GM23338 (cell line): ENCODE measurements around the gene MPST. TPM values are rescaled to one million over a fixed set of nuclear protein-coding genes. Genes with fewer than 3 reads are reported as not detected.
A peak's percentile ranks its signal among the peaks of the same experiment; 100 is the strongest.

Experiments
- ATAC-seq: fragments of 200-7000 bp; cut with Tn5 transposase; 3 replicates; pipeline ENCODE4 v1.9.1; 2020
- DNase-seq: peaks from one replicate; pipeline ENCODE4 v3.0.0-alpha.2; 2015; ENCODE audit warnings: low spot score
- H2AFZ ChIP-seq: fragments of 200-600 bp; sonication (generic); 2 replicates; pipeline ENCODE4 v1.8.0; 2016; ENCODE audit warnings: antibody characterized with exemption, mild to moderate bottlenecking, moderate library complexity
- H3F3A ChIP-seq: fragments of 200-600 bp; sonication (generic); replicated peaks from 2 replicates; pipeline ENCODE4 v1.8.0; 2017; ENCODE audit warnings: antibody characterized with exemption, mixed run types, low read depth
- H3K27ac ChIP-seq: fragments of 200-600 bp; sonication (generic); 2 replicates; pipeline ENCODE4 v1.6.1; 2016; ENCODE audit warnings: low read depth
- H3K27me3 ChIP-seq: fragments of 200-600 bp; sonication (generic); 2 replicates; pipeline ENCODE4 v1.8.0; 2016; ENCODE audit warnings: mild to moderate bottlenecking, mixed run types, moderate library complexity; ENCODE audit not compliant: insufficient read depth
- H3K36me3 ChIP-seq: fragments of 200-600 bp; sonication (generic); 2 replicates; pipeline ENCODE4 v1.8.0; 2016; ENCODE audit warnings: mild to moderate bottlenecking; ENCODE audit not compliant: insufficient read depth
- H3K4me1 ChIP-seq: fragments of 200-600 bp; sonication (generic); 2 replicates; pipeline ENCODE4 v1.8.0; 2016; ENCODE audit warnings: mild to moderate bottlenecking, moderate library complexity; ENCODE audit not compliant: insufficient read depth
- H3K4me2 ChIP-seq: fragments of 200-600 bp; sonication (generic); 2 replicates; pipeline ENCODE4 v1.7.1; 2017; ENCODE audit warnings: mixed run types
- H3K4me3 ChIP-seq: fragments of 200-600 bp; sonication (generic); 2 replicates; pipeline ENCODE4 v1.6.1; 2016; ENCODE audit warnings: mixed run types
- H3K79me2 ChIP-seq: fragments of 200-600 bp; sonication (generic); replicated peaks from 2 replicates; pipeline ENCODE4 v1.8.0; 2017; ENCODE audit warnings: mild to moderate bottlenecking; ENCODE audit not compliant: insufficient read depth
- H3K9me2 ChIP-seq: fragments of 200-600 bp; sonication (generic); 2 replicates; pipeline ENCODE4 v1.8.0; 2017; ENCODE audit not compliant: insufficient read depth
- H4K20me1 ChIP-seq: fragments of 200-600 bp; sonication (generic); replicated peaks from 2 replicates; pipeline ENCODE4 v1.8.0; 2017; ENCODE audit warnings: mild to moderate bottlenecking; ENCODE audit not compliant: insufficient read depth
- H3K27ac Mint-ChIP-seq: 2 replicates; pipeline ENCODE4 v1.8.0; 2020; ENCODE audit warnings: inconsistent platforms, mild to moderate bottlenecking, moderate library complexity, mixed read lengths
- H3K27me3 Mint-ChIP-seq: 3 replicates; pipeline ENCODE4 v1.8.0; 2022; ENCODE audit warnings: low read depth, mild to moderate bottlenecking, moderate library complexity, mixed read lengths, inconsistent platforms; ENCODE audit not compliant: insufficient read depth, poor library complexity
- H3K36me3 Mint-ChIP-seq: 3 replicates; pipeline ENCODE4 v1.8.0; 2021; ENCODE audit warnings: low read depth, mild to moderate bottlenecking, inconsistent platforms, moderate library complexity, mixed read lengths
- H3K4me1 Mint-ChIP-seq: 3 replicates; pipeline ENCODE4 v1.8.0; 2020; ENCODE audit warnings: mild to moderate bottlenecking, inconsistent platforms, mixed read lengths
- H3K4me3 Mint-ChIP-seq: 3 replicates; pipeline ENCODE4 v1.8.0; 2021; ENCODE audit warnings: moderate library complexity, mild to moderate bottlenecking, inconsistent platforms, mixed read lengths
- H3K9me3 Mint-ChIP-seq: 3 replicates; pipeline ENCODE4 v1.8.0; 2020; ENCODE audit warnings: moderate library complexity, mild to moderate bottlenecking, inconsistent platforms, mixed read lengths
- CREB1 ChIP-seq: fragments of 250-450 bp; sonication (Bioruptor Pico); IDR thresholded peaks from 2 replicates; pipeline ENCODE4 v1.5.0; 2020; ENCODE audit warnings: low read depth, mild to moderate bottlenecking, moderate library complexity
- CTCF ChIP-seq, 2 experiments: fragments of 200-600 bp in 1 of 2; sonication (generic) in 1 of 2; conservative IDR thresholded peaks; 2 replicates each; pipeline versions ENCODE4 v1.5.1 to v1.6.1; 2016 to 2017; ENCODE audit warnings: antibody characterized with exemption in 2 of 2, low read depth in 2 of 2, mild to moderate bottlenecking in 2 of 2, moderate library complexity in 1 of 2
- EZH2 ChIP-seq: fragments of 200-600 bp; sonication (generic); IDR thresholded peaks from one replicate; pipeline ENCODE4 v1.8.0; 2017; ENCODE audit warnings: antibody characterized with exemption, mild to moderate bottlenecking, low read depth; ENCODE audit not compliant: unreplicated experiment
- NANOG ChIP-seq: IDR thresholded peaks from 2 replicates; pipeline ENCODE4 v1.6.1; 2016; ENCODE audit warnings: antibody characterized with exemption, borderline replicate concordance
- ZNF114 ChIP-seq: fragments of 250-450 bp; sonication (Bioruptor Pico); IDR thresholded peaks from 2 replicates; pipeline ENCODE4 v1.5.0; 2020; ENCODE audit warnings: mild to moderate bottlenecking, moderate library complexity
- ZNF331 ChIP-seq: fragments of 250-450 bp; sonication (Bioruptor Pico); IDR thresholded peaks from 2 replicates; pipeline ENCODE4 v1.5.0; 2020; ENCODE audit warnings: low read depth, mild to moderate bottlenecking, moderate library complexity
- polyA plus RNA-seq: library from polyadenylated mRNA; unstranded; fragments of >200 nt; fragmentation: Nextera tagmentation; extraction: Ambion mirVana; gene quantifications from 2 replicates; pipeline ENCODE4 v1.2.1, GENCODE V29; 2016
- total RNA-seq: library from RNA; depleted of rRNA; stranded (reverse); fragments of >200 nt; shearing (Covaris generic); gene quantifications from 2 replicates; pipeline ENCODE4 v1.2.3, GENCODE V29; 2014
- TF ChIP-seq, protein P1 (sequence below): IDR thresholded peaks from one replicate; pipeline ENCODE4 v1.6.1; 2018; ENCODE audit warnings: antibody characterized with exemption; ENCODE audit not compliant: unreplicated experiment
- TF ChIP-seq, protein P2 (sequence below): IDR thresholded peaks from 2 replicates; pipeline ENCODE4 v1.6.1; 2016; ENCODE audit warnings: antibody characterized with exemption

MPST gene
- total and polyA plus RNA-seq, 2 experiments from 2014 or later: 86.2 to 158 TPM

- Mint-ChIP-seq H3K9me3 (no peaks in the 10 kb centered on the region), H3K4me1 (peaks cover 4% of the 10 kb centered on the region), H3K27me3 (peaks cover 38% of the 10 kb centered on the region), H3K27ac (no peak overlapping the region), H3K36me3 (no peaks in the 10 kb centered on the region), H3K4me3 (no peak overlapping the region)
- Histone ChIP-seq H3K27me3 (peaks cover 27% of the 10 kb centered on the region; the same call in 1 of the 2 replicates), H3F3A (0 out of 2 replicates have a peak, but pooled peaks cover 3% of the 10 kb centered on the region), H3K27ac (no peak overlapping the region), H3K36me3 (no peaks in the 10 kb centered on the region), H4K20me1 (no peaks in the 10 kb centered on the region), H3K4me1 (peaks cover 3% of the 10 kb centered on the region; the same call in 1 of the 2 replicates), H3K79me2 (no peaks in the 10 kb centered on the region), H2AFZ (peak overlapping the region; percentile 35; the same call in 1 of the 2 replicates), H3K4me2 (no peak overlapping the region), H3K9me2 (no peaks in the 10 kb centered on the region), H3K4me3 (no peak overlapping the region)
- DNase-seq: peak; percentile 79
- TF ChIP-seq CTCF (conservative IDR thresholded peaks at IDR 0.05; ENCODE audit: low read depth in 2 of 2): peak; percentile 91 to 98
- TF ChIP-seq, protein P1, sequence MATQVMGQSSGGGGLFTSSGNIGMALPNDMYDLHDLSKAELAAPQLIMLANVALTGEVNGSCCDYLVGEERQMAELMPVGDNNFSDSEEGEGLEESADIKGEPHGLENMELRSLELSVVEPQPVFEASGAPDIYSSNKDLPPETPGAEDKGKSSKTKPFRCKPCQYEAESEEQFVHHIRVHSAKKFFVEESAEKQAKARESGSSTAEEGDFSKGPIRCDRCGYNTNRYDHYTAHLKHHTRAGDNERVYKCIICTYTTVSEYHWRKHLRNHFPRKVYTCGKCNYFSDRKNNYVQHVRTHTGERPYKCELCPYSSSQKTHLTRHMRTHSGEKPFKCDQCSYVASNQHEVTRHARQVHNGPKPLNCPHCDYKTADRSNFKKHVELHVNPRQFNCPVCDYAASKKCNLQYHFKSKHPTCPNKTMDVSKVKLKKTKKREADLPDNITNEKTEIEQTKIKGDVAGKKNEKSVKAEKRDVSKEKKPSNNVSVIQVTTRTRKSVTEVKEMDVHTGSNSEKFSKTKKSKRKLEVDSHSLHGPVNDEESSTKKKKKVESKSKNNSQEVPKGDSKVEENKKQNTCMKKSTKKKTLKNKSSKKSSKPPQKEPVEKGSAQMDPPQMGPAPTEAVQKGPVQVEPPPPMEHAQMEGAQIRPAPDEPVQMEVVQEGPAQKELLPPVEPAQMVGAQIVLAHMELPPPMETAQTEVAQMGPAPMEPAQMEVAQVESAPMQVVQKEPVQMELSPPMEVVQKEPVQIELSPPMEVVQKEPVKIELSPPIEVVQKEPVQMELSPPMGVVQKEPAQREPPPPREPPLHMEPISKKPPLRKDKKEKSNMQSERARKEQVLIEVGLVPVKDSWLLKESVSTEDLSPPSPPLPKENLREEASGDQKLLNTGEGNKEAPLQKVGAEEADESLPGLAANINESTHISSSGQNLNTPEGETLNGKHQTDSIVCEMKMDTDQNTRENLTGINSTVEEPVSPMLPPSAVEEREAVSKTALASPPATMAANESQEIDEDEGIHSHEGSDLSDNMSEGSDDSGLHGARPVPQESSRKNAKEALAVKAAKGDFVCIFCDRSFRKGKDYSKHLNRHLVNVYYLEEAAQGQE: no peak
- ATAC-seq: peak; percentile 90
These were observed 58.4 kb downstream of the MPST start for GRCh38 chr22:37077802-37078448.

DNA sequence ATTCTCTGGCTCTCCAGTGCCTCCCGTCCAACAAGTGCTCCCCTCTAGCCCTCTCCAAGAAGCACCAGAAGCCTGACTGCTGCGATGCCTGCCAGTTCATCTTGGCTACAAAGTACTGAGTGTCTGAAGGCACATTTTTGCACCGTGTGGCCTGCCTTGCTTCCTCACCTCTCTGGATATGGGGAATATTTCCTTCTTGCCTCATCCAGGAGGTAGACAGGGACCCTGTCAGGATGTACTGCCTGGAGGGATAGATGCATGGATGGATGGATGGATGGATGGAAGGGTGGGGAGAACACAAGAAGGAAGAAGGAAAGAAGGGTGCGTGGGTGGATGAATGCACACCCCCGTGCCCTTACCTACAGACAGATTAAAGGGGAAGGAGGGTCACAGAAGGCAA lies 59.6 kb downstream of the MPST start:
- ATAC-seq (no peak), DNase-seq (no peak)
- Mint-ChIP-seq H3K27ac (no peak overlapping the region), H3K4me1 (peaks cover 4% of the 10 kb centered on the region), H3K27me3 (peaks cover 36% of the 10 kb centered on the region), H3K4me3 (no peak overlapping the region), H3K36me3 (no peaks in the 10 kb centered on the region), H3K9me3 (no peaks in the 10 kb centered on the region)
- Histone ChIP-seq H3K79me2 (no peaks in the 10 kb centered on the region), H3K27me3 (peaks cover 20% of the 10 kb centered on the region; the same call in 1 of the 2 replicates), H2AFZ (peak overlapping the region; percentile 38; the same call in 1 of the 2 replicates), H3K9me2 (no peaks in the 10 kb centered on the region), H3K36me3 (no peaks in the 10 kb centered on the region), H3K4me3 (no peak overlapping the region), H3K27ac (no peak overlapping the region), H3K4me1 (peaks cover 3% of the 10 kb centered on the region; the same call in 1 of the 2 replicates), H3K4me2 (no peak overlapping the region), H4K20me1 (no peaks in the 10 kb centered on the region), H3F3A (0 out of 2 replicates have a peak, but pooled peaks cover 3% of the 10 kb centered on the region)
- TF ChIP-seq, protein P1: no peak
- TF ChIP-seq NANOG: no peak
- TF ChIP-seq CREB1 (CRISPR knock-in tag): no peak
- TF ChIP-seq ZNF114 (CRISPR knock-in tag): no peak
- TF ChIP-seq, protein P2, sequence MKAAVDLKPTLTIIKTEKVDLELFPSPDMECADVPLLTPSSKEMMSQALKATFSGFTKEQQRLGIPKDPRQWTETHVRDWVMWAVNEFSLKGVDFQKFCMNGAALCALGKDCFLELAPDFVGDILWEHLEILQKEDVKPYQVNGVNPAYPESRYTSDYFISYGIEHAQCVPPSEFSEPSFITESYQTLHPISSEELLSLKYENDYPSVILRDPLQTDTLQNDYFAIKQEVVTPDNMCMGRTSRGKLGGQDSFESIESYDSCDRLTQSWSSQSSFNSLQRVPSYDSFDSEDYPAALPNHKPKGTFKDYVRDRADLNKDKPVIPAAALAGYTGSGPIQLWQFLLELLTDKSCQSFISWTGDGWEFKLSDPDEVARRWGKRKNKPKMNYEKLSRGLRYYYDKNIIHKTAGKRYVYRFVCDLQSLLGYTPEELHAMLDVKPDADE: no peak
- TF ChIP-seq ZNF331 (CRISPR knock-in tag): no peak
- no peak for TF ChIP-seq EZH2
